SK-N-SH (cell line): ENCODE results near the gene PRKAB2. TPM values are rescaled to one million over a fixed set of nuclear protein-coding genes. Genes with fewer than 3 reads are reported as not detected.
A peak's percentile ranks its signal among the peaks of the same experiment; 100 is the strongest.

Source experiments
- CTCF ChIA-PET: fragments of 300-600, 350-600 bp; formaldehyde crosslinking; extraction: SDS; loops from one replicate; lab custom pipeline; 2021; lab: Yijun Ruan, JAX
- POLR2A ChIA-PET: fragments of 350-600 bp; sonication (Branson Sonifier 250); formaldehyde crosslinking; extraction: SDS; loops from one replicate; lab custom pipeline; 2020; ENCODE audit warnings: antibody characterized with exemption, inconsistent platforms; lab: Yijun Ruan, JAX
- DNase-seq: peaks from one replicate; pipeline ENCODE4 v3.0.0; 2012
- H2AFZ ChIP-seq: fragments of 200-600 bp; sonication (generic); 2 replicates; pipeline ENCODE4 v1.8.1; 2016; ENCODE audit warnings: antibody characterized with exemption, mild to moderate bottlenecking, low read depth
- H3F3A ChIP-seq: fragments of 200-600 bp; sonication (generic); replicated peaks from 2 replicates; pipeline ENCODE3; 2016; ENCODE audit warnings: antibody characterized with exemption, mild to moderate bottlenecking; ENCODE audit not compliant: insufficient read depth
- H3K27ac ChIP-seq, 2 experiments: fragments of 200-500 bp in 1 of 2; fragments of 200-600 bp in 1 of 2; sonication (Bioruptor generic) in 1 of 2; sonication (generic), shearing (Covaris generic) in 1 of 2; 2 replicates each; pipeline versions ENCODE4 v1.5.1 to v1.6.1; 2014 to 2016; ENCODE audit warnings: low read depth in 2 of 2, inconsistent platforms in 1 of 2, low read length in 1 of 2, mild to moderate bottlenecking in 1 of 2, mixed read lengths in 1 of 2
- H3K27me3 ChIP-seq: fragments of 200-600 bp; sonication (generic), shearing (Covaris generic); 2 replicates; pipeline ENCODE4 v1.6.1; 2016; ENCODE audit warnings: mixed run types; ENCODE audit not compliant: insufficient read depth
- H3K36me3 ChIP-seq, 2 experiments: fragments of 200-500 bp in 1 of 2; fragments of 200-600 bp in 1 of 2; sonication (Bioruptor generic) in 1 of 2; sonication (generic) in 1 of 2; replicated peaks in 1 of 2; 2 replicates each; pipeline versions ENCODE3 to v1.5.1; 2014 to 2016; ENCODE audit warnings: low read length in 1 of 2, mild to moderate bottlenecking in 1 of 2; ENCODE audit not compliant: insufficient read depth in 2 of 2, control insufficient read depth in 1 of 2
- H3K4me1 ChIP-seq, 2 experiments: fragments of 200-500 bp in 1 of 2; fragments of 200-600 bp in 1 of 2; sonication (Bioruptor generic) in 1 of 2; sonication (generic), shearing (Covaris generic) in 1 of 2; 2 replicates each; pipeline versions ENCODE4 v1.5.1 to v1.6.1; 2014 to 2016; ENCODE audit warnings: low read depth in 1 of 2, low read length in 1 of 2, mixed run types in 1 of 2; ENCODE audit not compliant: insufficient read depth in 2 of 2, control insufficient read depth in 1 of 2
- H3K4me2 ChIP-seq: fragments of 200-600 bp; sonication (generic), shearing (Covaris generic); 2 replicates; pipeline ENCODE4 v1.6.1; 2017; ENCODE audit warnings: mixed run types
- H3K4me3 ChIP-seq, 2 experiments: fragments of 200-500 bp in 1 of 2; fragments of 200-600 bp in 1 of 2; sonication (Bioruptor generic) in 1 of 2; sonication (generic), shearing (Covaris generic) in 1 of 2; 2 replicates each; pipeline versions ENCODE4 v1.5.1 to v1.8.1; 2014 to 2016; ENCODE audit warnings: low read depth in 2 of 2, inconsistent platforms in 1 of 2, low read length in 1 of 2, mild to moderate bottlenecking in 1 of 2, mixed read lengths in 1 of 2, moderate library complexity in 1 of 2
- H3K79me2 ChIP-seq: fragments of 200-600 bp; sonication (generic); 2 replicates; pipeline ENCODE4 v1.8.1; 2017; ENCODE audit warnings: mild to moderate bottlenecking; ENCODE audit not compliant: insufficient read depth
- H3K9ac ChIP-seq: fragments of 200-600 bp; sonication (generic); 2 replicates; pipeline ENCODE4 v1.6.1; 2017; ENCODE audit warnings: mixed run types
- H3K9me2 ChIP-seq: fragments of 200-600 bp; sonication (generic); 2 replicates; pipeline ENCODE4 v1.6.1; 2017; ENCODE audit warnings: mixed run types
- H3K9me3 ChIP-seq: fragments of 200-600 bp; sonication (generic); 2 replicates; pipeline ENCODE4 v1.6.1; 2017; ENCODE audit warnings: mixed run types, mild to moderate bottlenecking, moderate library complexity
- H4K20me1 ChIP-seq: fragments of 200-600 bp; sonication (generic); 2 replicates; pipeline ENCODE4 v1.6.1; 2017; ENCODE audit warnings: mild to moderate bottlenecking, mixed run types; ENCODE audit not compliant: insufficient read depth
- EP300 ChIP-seq, 2 experiments: IDR thresholded peaks; 2 replicates each; pipeline versions ENCODE4 v1.4.0 to v1.6.1; 2012; ENCODE audit warnings: borderline replicate concordance in 1 of 2, low read depth in 1 of 2, low read length in 1 of 2
- FOSL2 ChIP-seq: IDR thresholded peaks from 2 replicates; pipeline ENCODE4 v1.4.0; 2012; ENCODE audit warnings: low read depth, mild to moderate bottlenecking, moderate library complexity, borderline replicate concordance
- FOXM1 ChIP-seq: IDR thresholded peaks from 2 replicates; pipeline ENCODE4 v1.4.0; 2012; ENCODE audit warnings: low read depth, mild to moderate bottlenecking
- GATA2 ChIP-seq: sonication (generic); formaldehyde crosslinking; IDR thresholded peaks from 2 replicates; pipeline ENCODE4 v1.5.0; 2020; ENCODE audit warnings: mild to moderate bottlenecking, missing genetic modification reagents
- JUND ChIP-seq: IDR thresholded peaks from 2 replicates; pipeline ENCODE4 v1.4.0; 2012
- MEF2A ChIP-seq: IDR thresholded peaks from 2 replicates; pipeline ENCODE4 v1.4.0; 2012; ENCODE audit warnings: low read depth, borderline replicate concordance
- NFIC ChIP-seq: IDR thresholded peaks from 2 replicates; pipeline ENCODE4 v1.4.0; 2012; ENCODE audit warnings: borderline replicate concordance
- POLR2AphosphoS5 ChIP-seq: IDR thresholded peaks from 2 replicates; pipeline ENCODE4 v1.6.1; 2012; ENCODE audit warnings: low read depth, low read length
- RAD21 ChIP-seq: IDR thresholded peaks from 2 replicates; pipeline ENCODE4 v1.6.1; 2012; ENCODE audit warnings: mild to moderate bottlenecking, low read length
- RCOR1 ChIP-seq: fragments of 150-350 bp; IDR thresholded peaks from 2 replicates; pipeline ENCODE4 v1.6.1; 2017; ENCODE audit warnings: antibody characterized with exemption, low read length
- SIN3A ChIP-seq: IDR thresholded peaks from 2 replicates; pipeline ENCODE4 v1.6.1; 2012; ENCODE audit warnings: low read depth, mild to moderate bottlenecking, low read length, moderate library complexity, borderline replicate concordance
- SMC3 ChIP-seq: IDR thresholded peaks from 2 replicates; pipeline ENCODE4 v1.6.1; 2012; ENCODE audit warnings: low read depth, low read length, improper control_type of control experiment
- TCF12 ChIP-seq: IDR thresholded peaks from 2 replicates; pipeline ENCODE4 v1.4.0; 2012
- TEAD4 ChIP-seq: IDR thresholded peaks from 2 replicates; pipeline ENCODE4 v1.4.0; 2012; ENCODE audit warnings: mild to moderate bottlenecking, borderline replicate concordance; ENCODE audit not compliant: insufficient read depth
- YY1 ChIP-seq: IDR thresholded peaks from 2 replicates; pipeline ENCODE4 v1.4.0; 2012; ENCODE audit warnings: low read depth, mild to moderate bottlenecking
- WGBS: methylation state at CpG from one replicate; pipeline ENCODE4 v1.1.6; 2017; ENCODE audit warnings: low lambda C conversion rate; 5-methylcytosine and 5-hydroxymethylcytosine counted together
- polyA plus RNA-seq, 3 experiments: library from polyadenylated mRNA; depleted of rRNA; stranded (reverse); fragments of >200 nt; gene quantifications; 2 replicates each; pipeline ENCODE4 v1.2.3, GENCODE V29; 2012
- TF ChIP-seq, protein P1 (sequence below): IDR thresholded peaks from 2 replicates; pipeline ENCODE4; 2012

Gene PRKAB2
- polyA plus RNA-seq, 1 of the 3 experiments (the other 2 are of a cell fraction): 6.2 TPM

GRCh38 chr1:147169171-147169570 is 3.1 kb downstream of the PRKAB2 start:
- DNase-seq: no peak
- H3K4me1 ChIP-seq: peaks cover 27 to 28% of the 10 kb centered on the region in 2 experiments; a peak in 3 of 4 replicates
- ChIA-PET CTCF (interaction anchor here (6.1 kb wide), 1 partner anchor 73 kb away, joined by 51 read pairs; the partner anchor contains the start of gene CHD1L), POLR2A (interaction anchor here (1.0 kb wide), 1 partner anchor 73 kb away, joined by 3 read pairs; the partner anchor contains the start of gene CHD1L)
- peaks cover 70% of the 10 kb centered on the region for H3K79me2 ChIP-seq
- H3K4me3 ChIP-seq: peak overlapping the region in 1 of 2 experiments; percentile 87; a peak in 1 of 4 replicates
- peak overlapping the region; percentile 22 to 92; a peak in 3 of 4 replicates for H3K27ac ChIP-seq
- TF ChIP-seq MEF2A (no peak), YY1 (no peak), SMC3 (no peak), POLR2AphosphoS5 (no peak)
- no peaks in the 10 kb centered on the region for H4K20me1 ChIP-seq
- H3K4me2 ChIP-seq: peak overlapping the region; percentile 80
- WGBS: 43% methylated on average over 3 of the region's 3 CpGs
- H3K9ac ChIP-seq: peak overlapping the region; percentile 88; the same call in 1 of the 2 replicates
- H3F3A ChIP-seq: peaks cover 36% of the 10 kb centered on the region
- no peak overlapping the region for H2AFZ ChIP-seq
- no peaks in the 10 kb centered on the region for H3K9me3 ChIP-seq
- no peaks in the 10 kb centered on the region for H3K9me2 ChIP-seq
- H3K36me3 ChIP-seq: peaks cover 12 to 24% of the 10 kb centered on the region in 2 experiments
- H3K27me3 ChIP-seq: no peaks in the 10 kb centered on the region

- POLR2A ChIA-PET: interaction anchor here (1.0 kb wide), 1 partner anchor 73 kb away, joined by 3 read pairs; the partner anchor contains the start of gene CHD1L
- WGBS: 46% methylated on average over 2 of the region's 2 CpGs
- H3K9me2 ChIP-seq: no peaks in the 10 kb centered on the region
- H4K20me1 ChIP-seq: no peaks in the 10 kb centered on the region
- H3K27me3 ChIP-seq: no peaks in the 10 kb centered on the region
- CTCF ChIA-PET: interaction anchor here (6.1 kb wide), 1 partner anchor 74 kb away, joined by 51 read pairs; the partner anchor contains the start of gene CHD1L
- peak overlapping the region in 1 of 2 experiments; percentile 14; a peak in 1 of 4 replicates for H3K4me3 ChIP-seq
- H3K27ac ChIP-seq: peak overlapping the region; percentile 29 to 92; a peak in 3 of 4 replicates
- peak overlapping the region; percentile 88; the same call in 1 of the 2 replicates for H3K9ac ChIP-seq
- peaks cover 12 to 27% of the 10 kb centered on the region in 2 experiments for H3K36me3 ChIP-seq
- TF ChIP-seq SMC3: no peak
- TF ChIP-seq GATA2 (CRISPR knock-in tag): peak; percentile 21; the same call in 1 of the 2 replicates
- peak; percentile 56 for TF ChIP-seq TCF12
- TF ChIP-seq, protein P1, sequence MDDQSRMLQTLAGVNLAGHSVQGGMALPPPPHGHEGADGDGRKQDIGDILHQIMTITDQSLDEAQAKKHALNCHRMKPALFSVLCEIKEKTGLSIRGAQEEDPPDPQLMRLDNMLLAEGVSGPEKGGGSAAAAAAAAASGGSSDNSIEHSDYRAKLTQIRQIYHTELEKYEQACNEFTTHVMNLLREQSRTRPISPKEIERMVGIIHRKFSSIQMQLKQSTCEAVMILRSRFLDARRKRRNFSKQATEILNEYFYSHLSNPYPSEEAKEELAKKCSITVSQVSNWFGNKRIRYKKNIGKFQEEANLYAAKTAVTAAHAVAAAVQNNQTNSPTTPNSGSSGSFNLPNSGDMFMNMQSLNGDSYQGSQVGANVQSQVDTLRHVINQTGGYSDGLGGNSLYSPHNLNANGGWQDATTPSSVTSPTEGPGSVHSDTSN: peak; percentile 69
- TF ChIP-seq NFIC: peak; percentile 65; the same call in 1 of the 2 replicates
- no peak overlapping the region for H2AFZ ChIP-seq
- peaks cover 73% of the 10 kb centered on the region for H3K79me2 ChIP-seq
- peaks cover 26 to 28% of the 10 kb centered on the region in 2 experiments; a peak in 3 of 4 replicates for H3K4me1 ChIP-seq
- DNase-seq: no peak
- peak overlapping the region; percentile 80 for H3K4me2 ChIP-seq
- no peaks in the 10 kb centered on the region for H3K9me3 ChIP-seq
- peaks cover 36% of the 10 kb centered on the region for H3F3A ChIP-seq
Measured at GRCh38 chr1:147168626-147169058, 3.6 kb downstream of the PRKAB2 start.

GRCh38 chr1:147167365-147167764 is 4.9 kb downstream of the PRKAB2 start:
- H3K79me2 ChIP-seq: peaks cover 79% of the 10 kb centered on the region
- H4K20me1 ChIP-seq: no peaks in the 10 kb centered on the region
- H2AFZ ChIP-seq: no peak overlapping the region
- DNase-seq: no peak
- no peaks in the 10 kb centered on the region for H3K27me3 ChIP-seq
- H3K4me3 ChIP-seq: no peak overlapping the region
- H3F3A ChIP-seq: peaks cover 34% of the 10 kb centered on the region
- peak overlapping the region; percentile 80 for H3K4me2 ChIP-seq
- H3K9me2 ChIP-seq: no peaks in the 10 kb centered on the region
- ChIA-PET CTCF (interaction anchor here (6.1 kb wide), 1 partner anchor 75 kb away, joined by 51 read pairs; the partner anchor contains the start of gene CHD1L), POLR2A (no interaction called here)
- 18% methylated on average over 1 of the region's 1 CpG for WGBS
- peaks cover 22 to 28% of the 10 kb centered on the region in 2 experiments; a peak in 3 of 4 replicates for H3K4me1 ChIP-seq
- H3K27ac ChIP-seq: peak overlapping the region; percentile 63 to 92; a peak in 3 of 4 replicates
- H3K9ac ChIP-seq: peak overlapping the region; percentile 30; the same call in 1 of the 2 replicates
- peaks cover 12 to 35% of the 10 kb centered on the region in 2 experiments for H3K36me3 ChIP-seq
- no peaks in the 10 kb centered on the region for H3K9me3 ChIP-seq
- peak; percentile 91 for TF ChIP-seq FOSL2
- TF ChIP-seq TEAD4: 0 out of 2 replicates have a peak, but pooled peaks have one; percentile 63
- TF ChIP-seq TCF12: peak; percentile 76
- TF ChIP-seq SIN3A: no peak
- TF ChIP-seq EP300 (IDR thresholded peaks at IDR 0.05; ENCODE audit: borderline replicate concordance in 1 of 2, low read depth in 1 of 2, low read length in 1 of 2): peak in 1 of 2 experiments; percentile 65; a peak in 2 of 4 replicates
- TF ChIP-seq POLR2AphosphoS5: peak; percentile 54; the same call in 1 of the 2 replicates
- no peak for TF ChIP-seq RCOR1
- TF ChIP-seq YY1: no peak
- TF ChIP-seq JUND: peak; percentile 83
- no peak for TF ChIP-seq FOXM1
- TF ChIP-seq NFIC: peak; percentile 40; the same call in 1 of the 2 replicates
- no peak for TF ChIP-seq SMC3
- no peak for TF ChIP-seq RAD21
- TF ChIP-seq, protein P1: peak; percentile 61; the same call in 1 of the 2 replicates
